Cortex of kidney (tissue), 1 donor: ENCODE measurements around the gene AFG1L.
"Not testable (repeated sequence)": the region's sequence is repeated elsewhere in the genome, so short reads cannot be mapped to it uniquely, and the experiment has no call there.

Experiments
- DNase-seq: peaks from one replicate; lab custom pipeline; 2025; lab: John Stamatoyannopoulos, UW

Gene AFG1L

DNA sequence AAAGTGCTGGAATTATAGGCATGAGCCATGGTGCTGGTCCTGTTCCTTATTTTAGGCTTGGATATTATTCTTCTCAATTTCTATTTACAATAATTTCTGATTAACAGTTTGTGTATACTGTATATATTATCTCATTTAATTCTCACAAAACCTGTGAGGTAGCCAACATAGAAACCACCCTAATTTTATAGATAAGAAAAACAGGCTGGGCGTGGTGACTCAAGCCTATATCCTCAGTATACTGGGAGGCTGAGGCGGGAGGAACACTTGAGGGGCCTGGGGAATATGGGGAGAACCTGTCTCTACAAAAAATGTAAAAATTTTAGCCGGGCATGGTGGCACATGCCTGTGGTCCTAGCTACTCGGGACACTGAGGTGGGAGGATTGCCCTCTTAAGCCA is 3.8 kb upstream of the AFG1L start:
- no peak for DNase-seq

DNA sequence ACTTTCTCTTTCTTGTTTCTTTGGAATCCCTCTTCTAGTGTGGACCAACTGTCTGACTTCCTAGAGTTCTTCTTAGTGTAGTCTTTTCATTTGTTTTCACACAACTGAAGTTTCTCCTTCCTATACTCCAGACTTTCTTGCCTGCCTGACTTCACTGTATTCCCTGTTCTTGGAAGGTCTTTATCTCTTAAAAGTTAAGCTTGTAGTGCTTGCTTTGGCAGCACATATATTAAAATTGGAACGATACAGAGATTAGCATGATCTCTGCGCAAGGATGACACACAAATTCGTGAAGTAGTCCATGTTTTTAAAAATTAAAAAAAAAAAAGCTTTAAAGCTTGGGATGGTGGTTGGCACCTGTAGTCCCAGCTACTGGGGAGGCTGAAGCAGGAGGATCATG is 2.3 kb upstream of the AFG1L start:
- DNase-seq, result not testable (repeated sequence)

DNA sequence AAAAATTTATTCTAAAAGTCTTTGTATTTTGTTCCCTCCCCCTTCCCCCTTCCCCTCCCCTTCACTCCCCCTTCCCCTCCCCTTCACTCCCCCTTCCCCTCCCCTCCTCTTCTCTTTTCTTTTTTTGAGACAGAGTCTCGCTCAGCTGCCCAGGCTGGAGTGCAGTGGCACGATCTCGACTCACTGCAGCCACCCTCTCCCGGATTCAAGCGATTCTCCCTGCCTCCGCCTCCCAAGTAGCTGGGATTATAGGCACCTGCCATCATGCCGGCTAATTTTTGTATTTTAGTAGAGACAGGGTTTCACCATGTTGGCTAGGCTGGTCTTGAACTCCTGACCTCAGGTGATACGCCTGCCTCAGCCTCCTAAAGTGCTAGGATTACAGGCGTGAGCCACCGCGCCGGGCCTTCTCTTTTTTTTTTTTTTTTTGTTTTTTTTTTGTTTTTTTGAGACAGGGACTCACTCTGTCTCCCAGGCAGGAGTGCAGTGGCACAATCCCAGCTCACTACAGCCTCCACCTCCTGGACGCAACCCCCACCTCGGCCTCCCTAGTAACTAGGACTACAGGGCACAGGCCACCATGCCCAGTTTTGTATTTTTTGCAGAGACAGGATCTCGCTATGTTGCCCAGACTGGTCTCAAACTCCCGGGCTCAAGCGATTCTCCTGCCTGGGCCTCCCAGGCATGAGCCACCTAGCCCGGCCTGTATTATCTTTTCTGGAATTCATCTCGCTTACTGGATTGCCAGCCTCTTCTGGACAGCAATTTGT is 1.1 kb upstream of the AFG1L start:
- DNase-seq, result no peak

DNA sequence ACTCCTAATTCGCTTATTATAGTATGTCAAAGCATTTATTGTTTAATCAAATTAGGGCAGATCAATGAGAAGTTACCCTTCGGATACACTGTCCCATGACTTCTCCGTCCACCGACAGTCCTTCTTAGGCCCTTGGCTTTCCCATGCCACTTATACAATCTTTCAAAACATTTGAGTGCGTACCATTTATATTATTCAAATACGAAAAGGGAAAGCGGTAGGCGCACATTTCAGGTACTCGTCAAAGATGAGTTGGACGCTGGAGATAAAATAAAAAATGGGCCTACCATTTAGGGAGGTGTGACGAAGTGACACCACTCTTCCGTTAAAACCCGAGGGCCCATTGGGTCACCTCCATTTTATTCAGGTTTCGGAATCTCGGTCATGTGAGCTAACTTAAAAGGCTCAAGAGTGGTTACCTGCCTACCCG is 542 bp upstream of the AFG1L start:
- no peak for DNase-seq

DNA sequence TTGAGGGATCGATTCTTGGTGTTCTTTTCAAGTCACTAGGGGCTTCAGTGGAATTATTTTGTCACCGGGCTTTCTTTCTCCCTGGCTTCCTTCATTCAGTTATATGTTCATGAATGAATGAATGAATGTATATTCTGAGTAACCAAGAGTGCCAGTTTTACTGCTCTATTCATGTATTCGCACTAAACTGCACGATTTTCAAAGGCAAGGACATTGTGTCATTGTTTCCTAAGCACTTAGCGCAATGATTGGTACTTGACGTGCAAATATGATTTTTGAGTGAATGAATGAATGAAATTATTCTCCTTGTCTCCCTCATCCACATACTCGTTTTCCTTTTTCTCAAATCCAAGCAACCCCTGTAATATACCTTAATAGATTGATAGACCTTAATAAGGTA is 822 bp downstream of the AFG1L start:
- no peak for DNase-seq

DNA sequence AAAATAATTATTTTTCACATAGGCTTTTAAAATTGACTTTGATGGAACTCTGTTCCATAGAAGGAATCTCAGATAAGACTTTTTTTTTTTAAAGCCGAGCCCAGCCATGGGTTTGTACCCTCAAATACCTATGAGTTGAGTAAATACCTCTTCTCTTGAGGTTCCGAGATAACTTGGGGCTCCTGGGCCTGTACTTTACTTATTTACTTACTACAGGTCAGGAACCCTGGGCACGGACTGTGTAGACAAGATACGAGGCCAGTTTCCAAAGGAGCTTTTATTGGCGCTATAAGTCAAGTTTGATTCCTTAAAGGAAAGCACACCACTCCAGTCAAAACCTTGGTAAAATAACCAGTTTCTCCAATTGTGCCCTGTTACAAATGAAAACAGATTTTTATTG is 7.5 kb downstream of the AFG1L start:
- DNase-seq, result no peak

DNA sequence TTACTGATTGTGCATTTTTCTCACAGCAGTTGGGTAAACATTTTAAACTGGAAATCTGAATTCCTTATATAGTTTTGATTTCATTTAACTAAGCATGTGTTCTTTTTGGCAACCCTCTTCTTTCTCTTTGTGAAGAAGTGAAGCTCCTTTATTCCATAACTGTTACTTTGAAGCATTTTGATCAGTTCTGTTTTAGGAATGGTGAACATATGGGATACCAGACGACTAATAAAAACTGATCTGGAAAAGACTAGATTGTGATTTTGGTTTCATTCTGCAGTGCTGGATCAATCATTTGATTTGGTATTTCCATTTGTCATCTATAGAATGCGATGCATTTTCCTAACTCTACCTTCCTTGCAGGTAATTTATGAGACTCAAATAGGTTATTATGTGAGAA is 9.8 kb downstream of the AFG1L start:
- no peak for DNase-seq

DNA sequence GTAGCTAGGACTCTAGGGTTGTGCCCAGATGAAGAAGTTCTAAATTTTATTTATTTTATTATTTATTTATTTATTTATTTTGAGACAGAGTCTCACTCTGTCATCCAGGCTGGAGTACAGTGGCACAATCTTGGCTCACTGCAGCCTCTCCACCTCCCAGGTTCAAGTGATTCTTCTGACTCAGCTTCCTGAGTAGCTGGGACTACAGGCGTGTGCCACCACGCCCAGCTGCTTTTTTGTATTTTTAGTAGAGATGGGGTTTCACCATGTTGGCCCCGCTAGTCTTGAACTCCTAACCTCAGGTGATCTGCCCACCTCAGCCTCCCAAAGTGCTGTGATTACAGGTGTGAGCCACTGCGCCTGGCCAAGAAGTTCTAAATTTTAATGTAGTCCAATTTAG is 13.8 kb downstream of the AFG1L start:
- DNase-seq, result not testable (repeated sequence)

DNA sequence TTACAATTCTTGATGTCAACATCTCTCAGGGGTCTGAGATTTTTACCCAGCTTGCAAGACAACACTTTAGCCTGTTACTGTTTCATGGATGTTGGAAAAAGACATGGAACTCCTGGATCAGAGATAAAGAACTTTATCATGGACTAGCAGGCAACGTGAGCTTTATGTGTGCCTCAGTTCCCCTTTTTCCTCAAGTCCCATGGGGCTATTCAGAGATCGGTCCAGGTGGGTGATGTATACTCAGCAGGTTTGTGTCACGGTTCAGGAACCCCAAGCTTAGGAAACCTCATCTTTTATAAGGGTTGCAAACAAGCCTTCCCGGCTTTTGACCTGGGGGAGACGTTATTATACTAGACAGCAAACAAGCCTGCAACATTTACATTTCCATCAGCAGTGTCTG is 15.0 kb downstream of the AFG1L start:
- DNase-seq, result no peak

DNA sequence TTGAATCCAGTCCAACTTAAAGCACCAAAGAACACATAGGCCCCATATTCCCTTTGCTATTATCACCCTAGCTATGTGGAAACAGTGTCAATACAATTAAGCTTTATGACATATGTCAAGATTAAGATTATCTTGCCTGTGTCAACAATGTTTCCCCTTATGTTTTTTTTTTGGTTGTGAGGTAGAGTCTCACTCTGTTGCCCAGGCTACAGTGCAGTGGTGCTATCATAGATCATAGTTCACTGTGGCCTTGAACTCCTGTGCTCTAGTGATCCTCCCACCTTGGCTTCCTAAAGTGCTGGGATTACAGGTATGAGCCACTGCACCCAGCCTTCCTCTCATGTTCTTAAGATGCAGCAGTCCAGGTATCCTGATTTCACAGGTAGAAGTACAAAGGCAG is 17.8 kb downstream of the AFG1L start:
- DNase-seq, result no peak

DNA sequence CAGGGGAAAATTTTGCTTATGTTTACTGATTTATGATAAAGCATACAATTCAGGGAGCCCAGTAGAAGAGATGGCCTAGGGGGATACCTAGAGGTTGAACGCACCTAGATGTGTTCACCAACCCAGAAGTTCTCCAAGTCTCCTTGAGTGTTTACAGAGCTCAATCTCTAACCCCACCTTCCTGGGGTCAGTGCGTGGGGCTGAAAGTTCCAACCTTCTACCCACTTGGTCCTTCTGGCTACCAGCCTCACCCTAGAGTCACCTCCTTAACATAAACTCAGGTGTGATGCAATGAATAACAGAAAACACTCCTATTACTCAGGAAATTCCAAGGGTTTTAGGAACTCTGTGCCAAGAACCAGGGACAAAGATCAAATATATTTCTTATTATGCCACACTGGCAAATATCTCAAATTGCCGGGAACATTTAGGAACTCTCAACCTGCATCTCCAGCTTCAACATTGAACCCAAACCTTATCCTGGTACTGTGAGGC is 26.4 kb downstream of the AFG1L start:
- DNase-seq, result no peak

DNA sequence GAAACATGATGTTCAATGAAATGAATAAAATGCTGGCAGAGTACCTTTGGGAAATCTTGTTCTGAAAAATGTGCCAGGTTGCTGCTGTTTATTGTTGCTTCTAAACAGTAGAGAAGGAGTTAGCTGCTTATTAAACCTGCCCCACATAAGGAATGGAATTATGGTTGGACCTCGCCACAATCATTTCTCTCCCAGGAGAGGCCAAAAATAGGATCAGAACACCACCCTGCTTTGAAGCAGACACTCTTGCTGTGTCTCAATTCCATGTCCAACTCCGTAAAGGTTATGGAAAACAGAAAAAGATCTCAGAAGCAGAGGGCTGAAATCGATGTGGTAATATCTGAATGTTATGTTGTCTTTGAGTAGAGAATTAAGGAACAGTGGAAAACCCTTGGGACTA is 27.9 kb downstream of the AFG1L start:
- no peak for DNase-seq

DNA sequence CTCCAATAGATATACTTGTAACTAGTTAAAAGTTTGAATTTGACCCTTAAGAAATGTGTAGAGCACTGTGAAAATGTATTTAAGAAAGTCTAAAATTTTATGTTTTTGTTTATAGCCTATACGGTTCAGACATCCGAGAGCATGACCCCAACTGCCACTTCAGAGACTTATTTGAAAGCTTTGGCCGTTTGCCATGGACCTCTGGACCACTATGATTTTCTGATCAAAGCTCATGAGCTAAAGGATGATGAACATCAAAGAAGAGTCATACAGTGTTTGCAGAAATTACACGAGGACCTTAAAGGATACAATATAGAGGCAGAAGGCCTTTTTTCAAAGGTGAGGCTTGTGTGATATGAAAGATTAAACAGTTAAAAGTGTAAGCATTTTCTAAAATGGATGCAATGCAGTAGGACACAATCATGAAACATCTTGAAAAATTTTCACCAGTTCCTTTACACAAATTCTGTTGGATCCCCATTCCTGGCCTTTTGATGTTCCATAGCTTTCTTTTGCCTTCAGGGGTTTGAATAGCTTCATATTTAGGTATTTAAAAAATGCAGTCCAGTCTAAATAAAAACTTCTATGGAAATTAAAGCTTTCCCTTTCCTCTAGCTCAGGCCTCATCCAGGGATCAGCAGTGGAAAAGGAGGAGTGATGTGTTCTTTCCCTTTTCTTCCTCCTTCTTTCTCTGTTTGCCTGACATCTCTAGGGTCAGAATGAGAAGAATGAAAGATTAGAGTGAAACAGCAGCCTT is 29.0 kb downstream of the AFG1L start:
- DNase-seq, result no peak

DNA sequence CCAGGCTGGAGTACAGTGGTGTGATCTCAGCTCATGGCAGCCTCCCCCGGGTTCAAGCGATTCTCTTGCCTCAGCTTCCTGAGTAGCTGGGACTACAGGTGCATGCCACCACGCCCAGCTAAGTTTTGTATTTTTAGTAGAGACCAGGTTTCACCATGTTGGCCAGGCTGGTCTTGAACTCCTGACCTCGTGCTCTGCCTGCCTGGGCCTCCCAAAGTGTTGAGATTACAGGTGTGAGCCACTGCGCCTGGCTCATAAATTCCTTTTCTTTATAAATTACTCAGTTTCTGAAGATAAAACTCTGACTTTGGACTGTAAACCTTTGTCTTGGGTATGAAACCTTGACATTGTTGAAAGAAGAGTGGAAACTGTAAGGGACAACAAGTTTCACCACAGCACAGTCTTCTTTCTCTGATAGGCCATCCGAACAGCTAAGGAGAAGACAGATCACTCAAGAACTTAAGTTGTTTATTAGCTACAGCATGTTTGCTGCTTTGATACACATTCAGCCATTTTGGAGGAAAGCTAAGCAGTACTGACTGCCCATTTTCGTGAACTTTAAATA is 35.4 kb downstream of the AFG1L start:
- not testable (repeated sequence) for DNase-seq

DNA sequence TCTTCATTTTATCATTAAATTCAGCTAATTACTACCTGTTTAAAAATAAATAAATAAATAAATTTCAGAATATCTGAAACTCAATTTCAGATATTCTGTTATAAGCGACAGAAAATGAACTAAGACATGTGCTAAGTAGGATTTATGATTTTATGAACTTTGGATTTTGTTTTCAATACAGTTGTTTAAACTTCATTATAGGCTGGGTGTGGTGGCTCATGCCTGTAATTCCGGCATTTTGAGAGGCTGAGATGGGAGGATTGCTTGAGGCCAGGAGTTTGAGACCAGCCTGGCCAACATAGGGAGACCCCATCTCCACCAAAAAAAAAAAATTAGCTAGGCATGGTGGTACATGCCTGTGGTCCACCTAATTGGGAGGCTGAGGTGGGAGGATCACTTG is 36.0 kb downstream of the AFG1L start:
- DNase-seq, result no peak

DNA sequence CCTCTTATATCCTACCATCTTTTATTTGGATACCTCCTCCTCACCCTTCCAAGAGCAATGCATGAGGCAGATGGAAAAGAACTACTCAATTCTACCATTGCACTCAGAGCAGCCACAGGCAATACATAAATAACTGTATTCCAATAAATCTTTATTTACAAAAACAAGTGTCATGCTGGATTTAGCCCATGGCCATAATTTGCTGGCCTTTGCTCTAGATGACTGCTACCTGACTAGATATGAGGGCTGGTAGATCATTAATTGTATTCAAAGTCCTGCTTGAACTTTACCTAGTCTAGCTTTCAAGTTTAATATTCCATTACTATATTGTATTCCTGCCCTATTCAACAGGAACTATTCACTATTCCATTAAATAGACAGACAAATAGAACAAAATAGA is 37.1 kb downstream of the AFG1L start:
- no peak for DNase-seq

DNA sequence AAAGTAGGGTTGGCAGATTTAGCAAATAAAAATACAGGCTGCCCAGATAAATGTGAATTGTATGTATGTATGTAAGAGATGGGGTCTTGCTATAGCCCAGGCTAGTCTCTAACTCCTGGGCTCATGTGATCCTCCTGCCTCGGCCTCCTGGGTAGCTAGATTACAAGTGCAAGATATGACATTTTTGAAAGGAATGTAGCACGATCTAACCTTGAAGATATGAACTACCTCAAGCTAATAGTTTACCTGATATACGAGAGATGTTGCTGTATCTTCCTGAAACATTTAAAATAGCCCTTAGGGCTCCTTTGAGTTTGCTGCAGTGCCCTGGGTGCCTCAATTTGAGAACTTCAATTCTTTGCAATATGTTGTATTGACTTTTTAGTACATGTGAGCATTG is 42.1 kb downstream of the AFG1L start:
- no peak for DNase-seq

DNA sequence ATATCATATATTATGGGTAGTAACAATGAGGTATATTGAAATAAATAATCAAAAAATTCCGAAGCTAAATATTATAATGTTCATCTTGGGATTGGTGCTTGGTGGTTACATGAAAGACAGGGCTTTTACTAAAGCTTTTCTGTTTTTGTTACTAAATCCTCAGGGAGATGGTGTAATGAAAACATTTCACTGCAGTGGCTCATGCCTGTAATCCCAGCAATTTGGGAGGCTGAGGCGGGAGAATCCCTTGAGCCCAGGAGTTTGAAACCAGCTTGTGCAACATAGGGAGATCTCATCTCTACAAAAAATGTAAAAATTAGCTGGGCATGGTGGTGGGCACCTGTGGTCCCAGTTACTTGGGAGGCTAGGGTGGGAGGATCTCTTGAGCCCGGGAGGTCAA is 42.9 kb downstream of the AFG1L start:
- DNase-seq, result no peak

DNA sequence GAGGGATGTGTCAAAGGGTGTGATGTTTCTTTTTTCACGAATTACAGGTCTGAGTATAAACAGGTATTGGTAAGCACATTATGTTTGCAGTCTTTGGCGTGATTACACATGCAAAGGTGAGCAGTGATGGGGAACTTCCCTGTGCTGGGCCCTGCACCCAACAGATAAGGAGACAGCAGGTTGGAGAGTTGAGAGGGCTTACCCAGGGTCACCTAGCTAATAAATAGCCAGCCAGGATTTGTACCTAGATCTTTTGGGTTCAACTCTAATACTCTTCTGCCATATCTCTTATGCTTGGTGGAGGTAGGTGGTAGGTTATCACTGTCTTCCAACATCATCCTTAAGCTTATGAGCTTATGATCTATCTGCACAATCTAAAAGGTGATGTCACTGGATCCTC is 46.5 kb downstream of the AFG1L start:
- DNase-seq, result no peak

DNA sequence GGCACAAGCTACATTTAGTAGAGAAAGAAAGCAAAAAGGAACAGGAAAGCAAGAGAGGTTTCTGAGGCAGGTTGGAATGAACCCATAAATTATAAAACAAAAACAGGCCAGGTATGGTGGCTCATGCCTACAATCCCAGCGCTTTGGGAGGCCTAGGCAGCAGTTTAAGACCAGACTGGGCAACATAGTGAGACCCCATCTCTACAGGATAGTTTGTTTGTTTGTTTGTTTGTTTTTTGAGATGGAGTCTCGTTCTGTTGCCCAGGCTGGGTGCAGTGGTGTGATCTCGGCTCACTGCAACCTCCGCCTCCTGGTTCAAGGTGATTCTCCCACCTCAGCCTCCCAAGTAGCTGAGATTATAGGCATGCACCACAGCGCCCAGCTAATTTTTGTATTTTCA is 49.0 kb downstream of the AFG1L start:
- no peak for DNase-seq

DNA sequence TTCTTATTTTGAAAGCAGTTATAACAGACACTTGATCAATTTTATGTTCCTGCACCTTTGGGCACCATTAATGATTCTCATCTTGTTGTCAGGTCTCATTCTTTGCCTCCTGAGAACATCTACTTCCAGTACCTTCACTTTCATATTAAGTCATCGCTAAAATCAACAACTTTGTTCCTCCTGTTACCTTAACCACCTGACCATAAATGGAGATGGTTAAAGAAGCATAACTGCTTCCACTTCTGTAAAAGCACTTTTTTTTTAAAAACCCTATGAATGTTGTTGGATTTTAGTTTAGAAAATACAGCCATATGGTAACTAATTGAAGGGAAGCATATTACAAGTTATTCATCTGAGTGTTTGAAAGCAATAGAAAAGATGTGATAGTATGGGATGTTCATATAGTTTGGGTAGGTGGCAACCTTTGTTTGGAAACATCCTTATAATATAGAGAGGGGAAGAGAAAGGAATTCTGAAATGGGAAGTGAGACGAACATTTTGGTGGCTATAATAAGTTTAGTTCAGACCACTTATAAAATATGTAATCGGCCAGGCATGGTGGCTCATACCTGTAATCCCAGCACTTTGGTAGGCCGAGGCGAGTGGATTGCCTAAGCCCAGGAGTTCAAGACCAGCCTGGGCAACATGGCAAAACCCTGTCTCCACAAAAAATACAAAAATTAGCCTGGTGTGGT is 53.9 kb downstream of the AFG1L start:
- DNase-seq, result no peak

DNA sequence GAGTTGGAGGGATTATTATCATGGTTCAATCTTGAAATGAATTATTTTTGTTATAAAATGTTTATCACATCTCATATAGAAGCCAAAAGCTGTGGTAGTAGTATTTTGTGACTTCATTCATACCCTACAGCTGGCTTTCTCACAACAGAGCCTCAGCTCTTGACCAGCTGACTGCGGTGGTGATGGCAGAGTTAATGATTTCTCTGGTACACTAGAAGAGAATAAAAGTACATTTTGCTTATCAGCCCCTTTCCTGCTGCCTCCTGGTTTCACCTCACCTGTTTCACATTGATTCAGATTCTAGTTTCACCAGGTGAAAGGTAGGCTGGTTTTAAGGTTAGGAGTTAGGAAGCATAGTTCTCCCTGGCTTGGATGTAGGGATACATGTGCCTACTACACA is 55.7 kb downstream of the AFG1L start:
- DNase-seq, result no peak

DNA sequence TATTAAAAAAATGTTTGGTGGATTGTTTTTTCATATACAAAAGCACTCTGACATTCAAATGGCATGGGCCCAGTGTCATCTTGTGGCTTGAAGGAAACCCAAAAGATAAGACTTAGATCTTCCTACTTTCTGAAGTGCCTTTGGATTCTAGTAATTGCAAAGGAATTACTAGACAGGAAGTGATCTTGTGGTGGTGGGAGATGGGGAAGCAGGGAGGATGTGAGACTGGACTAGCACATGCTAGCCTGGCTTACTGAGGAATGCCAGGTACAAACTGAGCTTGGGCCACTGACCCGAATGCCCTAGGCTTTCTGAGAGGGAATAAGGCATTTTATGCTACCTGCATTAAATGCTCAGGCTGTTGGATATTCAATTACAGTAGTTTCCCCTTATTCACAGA is 59.0 kb downstream of the AFG1L start:
- DNase-seq, result no peak
